Middle frontal gyrus (tissue), 1 donor: ENCODE data around the gene STAMBPL1.
A peak's percentile ranks its signal among the peaks of the same experiment; 100 is the strongest.

Experiments
- DNase-seq: peaks from one replicate; pipeline ENCODE4 v3.0.0-alpha.2; 2015; ENCODE audit warnings: low spot score; ENCODE audit errors: extremely low spot score

The STAMBPL1 gene

DNA sequence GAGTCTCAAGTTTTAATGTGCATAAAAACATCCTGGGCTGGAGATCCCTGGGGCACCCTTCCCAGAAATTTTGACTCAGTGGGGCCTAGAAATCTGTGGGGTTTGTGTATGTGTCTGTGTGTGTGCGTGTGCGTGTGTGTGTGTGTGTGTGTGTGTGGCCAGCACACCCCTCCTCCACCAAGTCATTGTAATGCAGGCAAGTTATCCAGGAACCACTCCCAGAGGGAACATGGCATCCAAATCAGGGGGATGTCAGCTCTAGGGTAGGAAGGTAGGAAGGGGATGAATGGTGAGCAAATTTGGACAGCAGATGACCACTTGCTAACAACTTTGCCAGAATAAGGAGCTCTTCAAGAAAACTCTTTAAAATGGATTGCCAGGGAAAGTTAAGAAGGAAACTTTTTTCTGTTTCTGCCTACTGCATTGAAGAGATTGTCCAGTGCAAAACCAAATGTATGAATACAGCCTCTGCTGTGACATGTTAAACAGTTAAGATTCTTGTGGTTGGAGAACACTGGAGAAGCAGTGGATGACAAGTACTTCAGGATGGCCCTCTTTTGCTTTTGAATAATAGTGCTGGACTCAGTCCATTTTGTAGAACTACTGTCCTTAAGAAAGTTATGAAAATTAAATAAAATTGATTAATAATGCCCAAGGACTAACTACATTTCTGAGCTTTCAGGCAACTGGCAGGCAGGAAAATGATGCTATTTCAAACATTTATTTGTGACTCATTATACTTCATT, 12.3 kb downstream of the STAMBPL1 start:
- no peak for DNase-seq

DNA sequence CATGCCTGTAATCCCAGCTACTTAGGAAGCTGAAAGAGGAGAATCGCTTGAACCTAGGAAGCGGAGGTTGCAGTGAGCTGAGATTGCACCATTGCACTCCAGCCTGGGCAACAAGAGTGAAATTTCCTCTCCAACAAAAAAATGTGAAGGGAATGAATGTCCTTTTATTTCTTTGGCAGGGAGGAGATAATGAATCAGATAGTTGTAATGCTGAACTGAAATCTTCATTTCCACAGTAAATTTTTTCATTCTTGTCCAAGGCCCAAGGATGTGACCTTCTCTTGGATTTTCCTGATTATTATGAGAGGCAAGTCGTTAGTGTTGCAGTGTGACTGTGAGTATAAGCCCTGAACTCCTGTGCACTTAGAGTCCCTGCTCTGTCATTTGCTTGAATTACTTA, 13.6 kb downstream of the STAMBPL1 start:
- no peak for DNase-seq

DNA sequence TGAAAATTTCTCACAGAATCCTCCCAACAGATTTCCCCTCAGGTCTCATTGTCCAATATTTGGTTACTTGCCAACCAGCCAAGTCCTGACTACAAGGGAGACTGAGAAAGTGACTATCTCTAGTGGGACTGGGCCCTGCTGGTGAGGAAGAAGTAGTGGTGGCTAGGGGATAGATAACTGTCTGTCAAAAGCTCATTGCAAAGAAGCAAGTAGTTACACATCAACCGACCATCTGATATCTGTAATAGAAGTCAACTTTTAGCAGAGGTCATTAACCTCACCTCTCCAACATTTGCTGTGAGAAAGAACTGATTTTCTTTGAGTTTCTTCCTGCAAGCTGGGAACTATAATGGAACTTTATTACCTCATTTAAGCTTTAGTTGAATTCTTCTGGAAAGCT, 15.2 kb downstream of the STAMBPL1 start:
- DNase-seq = no peak

DNA sequence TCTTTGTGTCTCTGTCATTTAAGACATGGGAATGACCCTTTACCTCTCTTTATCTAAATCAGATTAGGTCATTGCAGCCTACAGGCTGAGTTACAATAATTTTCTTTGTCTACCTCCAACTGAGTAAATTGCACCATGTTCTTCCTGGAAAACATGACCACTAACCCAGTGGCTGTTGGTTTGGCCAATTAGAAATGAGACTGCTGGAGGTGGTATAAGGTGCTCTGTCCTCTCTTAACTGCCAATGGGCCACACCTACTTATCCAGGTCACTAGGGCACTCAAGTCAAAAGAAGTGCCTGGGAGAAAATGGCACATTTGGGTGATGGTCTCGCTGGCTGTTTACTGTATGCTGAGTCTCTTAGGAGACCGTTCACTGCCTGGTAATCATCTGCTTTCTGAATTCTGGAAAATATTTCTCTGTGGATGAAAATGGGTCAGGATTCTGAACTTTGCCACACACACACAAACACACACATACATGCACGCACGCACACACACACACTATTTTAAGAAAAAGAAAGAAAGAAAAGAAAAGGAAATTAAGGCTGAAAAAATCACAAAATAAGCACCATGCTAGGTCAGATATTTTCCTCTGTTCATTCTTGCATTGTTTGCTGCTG, 16.4 kb downstream of the STAMBPL1 start:
- no peak for DNase-seq

DNA sequence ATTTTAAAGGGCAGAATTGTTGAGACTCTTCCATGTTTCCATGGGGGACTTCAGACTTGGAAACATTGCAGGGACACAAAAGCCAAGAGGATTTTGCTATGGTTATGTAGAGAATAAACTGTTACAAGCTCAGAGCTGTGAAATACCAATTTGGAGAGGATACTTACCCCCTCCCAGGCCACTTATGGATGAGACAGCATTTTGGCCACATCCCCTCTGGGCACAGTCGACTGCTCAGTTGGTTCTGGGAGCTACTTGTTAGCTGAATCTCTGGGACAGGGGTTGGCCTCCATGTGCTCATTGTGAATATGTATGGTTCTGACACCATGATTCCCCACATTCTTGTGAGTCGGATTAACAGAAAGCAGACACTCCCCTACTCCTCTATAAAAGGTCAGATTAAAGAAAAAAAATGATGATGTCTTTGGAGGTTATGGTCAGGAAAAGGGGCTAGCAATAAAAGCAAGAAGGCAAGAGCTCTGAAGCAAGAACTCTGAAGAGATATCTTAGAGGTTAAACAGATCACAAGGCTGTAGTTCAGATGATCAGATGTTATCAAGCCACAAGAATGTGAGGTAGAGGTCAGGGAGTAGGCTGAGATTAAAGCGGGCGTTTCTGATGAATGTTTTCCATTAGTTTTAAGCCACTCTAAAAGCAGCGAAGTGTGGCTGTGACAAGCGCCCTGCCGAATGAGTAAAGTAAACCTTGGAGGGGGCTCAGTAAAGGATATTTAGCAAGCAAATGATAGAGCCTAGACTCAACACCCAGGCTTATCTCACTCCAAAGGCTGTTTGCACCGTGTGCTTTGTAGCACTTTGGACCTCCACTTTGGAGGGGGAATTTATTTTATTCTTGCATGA, 17.2 kb downstream of the STAMBPL1 start:
- DNase-seq = no peak

DNA sequence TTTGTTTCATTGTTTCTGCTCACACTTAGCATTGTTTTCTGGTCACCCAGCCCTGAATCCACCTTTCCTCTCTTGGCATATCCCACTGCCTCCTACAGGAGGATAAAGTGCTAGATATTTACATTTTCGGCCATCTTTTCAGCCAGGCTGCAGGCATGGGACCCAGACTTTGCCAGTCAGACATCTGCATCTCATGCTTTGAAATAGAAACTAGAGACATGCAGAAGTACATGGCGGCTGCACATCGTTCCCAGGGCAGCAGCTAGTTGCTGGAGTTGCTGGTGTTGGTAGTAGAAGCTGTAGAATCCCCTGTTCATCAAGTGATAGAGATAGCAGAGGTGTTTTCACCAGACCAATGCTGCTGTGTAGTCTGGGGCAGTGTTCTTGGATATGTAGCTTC, 18.7 kb downstream of the STAMBPL1 start:
- no peak for DNase-seq

DNA sequence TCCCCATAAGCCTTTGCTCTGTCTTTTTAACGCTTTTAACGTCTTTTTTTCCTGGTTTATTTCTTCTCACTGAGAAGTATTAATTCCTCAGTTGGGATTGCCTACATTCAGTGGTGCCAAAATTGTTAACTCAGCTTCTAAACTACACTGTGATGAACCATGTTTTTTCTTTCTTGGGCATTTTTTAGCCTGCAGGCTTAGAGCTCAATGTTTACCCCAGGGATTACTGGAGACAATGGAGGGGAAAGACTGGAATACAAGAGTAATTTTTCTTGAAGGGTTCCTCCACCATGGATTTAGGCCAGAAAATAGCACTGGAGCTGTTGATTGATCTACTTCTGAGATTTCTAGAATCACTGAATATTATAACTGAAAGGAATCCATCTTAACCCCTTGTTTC, 19.8 kb downstream of the STAMBPL1 start:
- no peak for DNase-seq

DNA sequence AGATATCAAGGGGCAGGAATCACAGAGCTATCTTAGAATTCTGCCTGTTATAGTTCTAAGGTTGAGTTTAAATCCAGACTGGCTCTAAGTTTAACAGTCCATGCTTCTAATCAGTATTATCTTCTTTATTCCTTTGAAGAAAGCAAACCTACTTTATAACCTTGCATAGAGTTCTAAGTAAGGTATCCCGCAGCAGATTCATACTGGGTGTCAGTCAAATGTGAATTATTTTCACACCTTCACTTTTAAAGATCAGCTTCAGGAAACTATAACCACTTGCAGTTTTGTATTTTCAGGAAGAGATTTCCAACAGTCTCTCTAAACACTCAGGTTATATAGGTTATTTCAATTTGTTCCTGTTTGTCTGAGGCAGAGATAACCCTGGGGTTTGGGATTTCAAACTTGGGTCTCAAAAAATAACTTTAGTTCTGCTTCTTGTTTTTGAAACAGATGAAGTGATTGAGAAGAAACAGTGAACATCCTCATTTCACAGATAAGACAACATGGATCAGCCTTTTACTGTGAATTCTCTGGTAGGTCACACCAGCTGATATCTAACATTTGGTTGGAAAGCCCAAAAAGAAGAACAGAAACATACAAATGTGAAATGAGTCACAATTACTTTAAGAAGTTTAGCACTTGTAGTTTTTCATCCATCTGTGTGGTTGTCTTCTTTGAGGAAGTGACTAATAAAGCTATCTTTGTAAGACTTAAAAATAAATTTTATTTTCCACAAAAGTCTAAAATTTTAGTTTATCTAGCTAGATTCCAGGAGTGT, 21.4 kb downstream of the STAMBPL1 start:
- peak; percentile 57 for DNase-seq

DNA sequence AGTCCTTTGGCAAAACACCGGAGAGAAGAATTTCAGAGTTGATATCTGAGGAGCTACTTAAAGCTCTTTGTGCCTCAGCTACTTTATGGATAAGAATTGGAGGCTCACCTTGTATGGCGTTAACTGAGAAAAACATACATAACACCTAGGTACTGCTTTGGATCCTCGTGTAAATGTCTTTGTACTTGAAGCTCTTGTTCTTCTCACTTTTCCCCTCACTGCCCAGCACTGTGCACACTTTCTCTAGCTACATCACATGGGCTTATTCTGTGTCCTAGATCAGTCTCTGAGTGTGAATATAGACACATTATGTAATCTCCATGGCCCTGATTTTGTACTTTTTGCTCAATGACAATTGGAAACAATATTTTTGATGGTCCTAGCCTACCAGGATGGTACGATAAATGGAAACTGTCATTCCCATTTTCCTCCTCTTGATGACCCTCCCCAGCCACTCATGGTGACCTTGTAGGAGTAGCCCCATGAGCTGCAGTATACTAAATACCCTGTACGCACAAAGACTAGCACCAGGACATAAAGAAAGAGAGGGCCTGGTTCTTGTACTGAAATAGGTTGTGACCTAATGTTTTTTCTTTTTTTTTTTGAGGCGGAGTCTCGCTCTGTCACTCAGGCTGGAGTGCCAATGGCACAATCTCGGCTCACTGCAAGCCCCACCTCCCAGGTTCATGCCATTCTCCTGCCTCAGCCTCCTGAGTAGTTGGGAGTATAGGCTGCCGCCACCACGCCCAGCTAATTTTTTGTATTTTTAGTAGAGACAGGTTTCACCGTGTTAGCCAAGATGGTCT, 22.1 kb downstream of the STAMBPL1 start:
- no peak for DNase-seq

DNA sequence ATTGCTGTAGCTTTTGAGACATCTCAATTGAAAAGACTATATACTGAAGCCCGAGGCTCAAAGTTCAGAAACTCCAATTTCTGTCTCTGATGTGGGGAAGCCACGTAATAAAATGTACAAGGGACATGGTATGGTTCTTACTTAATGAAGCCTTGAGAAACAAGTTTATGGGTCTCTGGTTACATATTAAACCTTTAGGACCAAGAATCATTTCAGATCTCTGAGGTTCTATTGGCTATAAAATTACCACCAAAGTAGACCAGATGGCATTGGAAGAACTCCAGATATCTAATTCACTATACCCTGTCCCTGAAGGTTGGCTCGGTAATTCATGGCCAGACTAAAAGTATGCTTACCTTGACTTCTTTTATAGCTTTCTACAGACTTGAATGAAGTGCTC, 23.7 kb downstream of the STAMBPL1 start:
- no peak for DNase-seq

DNA sequence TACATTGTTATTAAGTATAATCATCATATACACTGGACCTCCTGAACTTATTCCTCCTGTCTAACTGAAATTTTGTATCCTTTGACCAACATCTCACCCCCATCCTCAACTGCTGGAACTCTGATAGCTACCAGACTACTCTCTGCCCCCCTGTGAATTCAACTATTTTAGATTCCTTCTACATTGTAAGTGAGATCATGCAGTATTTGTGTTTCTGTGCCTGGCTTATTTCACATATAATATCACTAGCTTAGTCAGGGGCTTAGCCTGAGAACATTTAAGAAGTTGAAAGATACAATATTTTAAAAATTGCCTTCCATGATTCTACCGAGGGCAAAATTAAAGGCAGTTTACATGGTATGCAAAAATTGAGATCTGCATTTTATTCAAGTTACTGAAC, 26.9 kb downstream of the STAMBPL1 start:
- no peak for DNase-seq

DNA sequence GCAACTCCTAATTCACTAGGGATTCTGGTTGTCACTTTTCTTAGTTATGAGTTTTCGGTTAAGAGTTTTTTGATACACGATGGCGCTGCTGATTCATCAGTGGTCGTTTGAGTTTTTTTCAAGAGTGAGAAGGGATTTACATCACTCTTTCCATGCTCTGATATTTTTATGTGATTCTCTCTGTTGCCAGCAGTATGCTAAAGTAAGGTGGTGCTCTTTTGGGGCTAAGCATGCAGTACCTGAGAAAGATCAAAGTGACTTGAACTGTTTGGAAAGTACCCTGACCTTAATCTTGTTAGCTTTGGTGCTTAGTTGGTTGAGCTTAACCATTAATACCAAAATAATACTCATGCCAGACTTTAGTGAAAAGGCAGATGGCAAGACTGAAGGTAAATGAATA, 28.1 kb downstream of the STAMBPL1 start:
- DNase-seq = no peak

DNA sequence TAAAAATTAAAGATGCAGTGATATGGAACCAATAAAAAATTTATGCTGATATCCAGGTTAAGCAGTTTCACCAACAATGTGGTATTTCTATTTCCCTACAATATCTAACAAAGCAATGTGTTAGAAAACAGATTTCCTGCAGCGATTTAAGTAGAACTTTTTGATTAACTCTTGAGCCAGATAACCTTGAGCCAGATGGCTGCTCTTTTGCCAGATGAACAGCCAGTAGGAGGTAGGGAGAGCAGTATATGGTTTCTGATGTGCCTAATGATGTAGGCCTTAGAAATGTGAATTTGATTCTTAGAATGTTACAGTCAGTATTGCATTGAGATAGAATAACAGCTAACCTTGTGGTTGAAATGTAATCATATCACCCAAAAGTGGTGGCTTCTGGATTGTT, 31.1 kb downstream of the STAMBPL1 start:
- DNase-seq = no peak

DNA sequence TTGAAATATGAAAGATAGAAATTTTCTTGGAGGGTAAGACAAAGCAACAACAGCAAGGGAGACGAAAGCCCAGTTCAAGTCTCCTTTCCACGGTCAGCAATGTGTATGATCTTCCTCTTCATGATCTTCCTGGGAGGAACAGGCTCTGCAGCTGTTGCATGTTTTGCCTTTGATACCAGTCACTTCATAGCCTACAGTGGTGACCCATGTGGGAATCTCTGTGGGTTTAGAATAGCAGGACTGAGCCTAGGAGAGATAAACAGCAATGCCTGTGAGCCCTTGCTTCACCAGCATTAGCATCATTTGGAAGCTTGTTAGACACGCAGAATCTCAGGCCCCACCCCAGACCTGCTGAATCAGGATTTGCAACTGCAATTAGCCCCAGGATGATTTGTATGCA, 31.8 kb downstream of the STAMBPL1 start:
- DNase-seq = no peak

DNA sequence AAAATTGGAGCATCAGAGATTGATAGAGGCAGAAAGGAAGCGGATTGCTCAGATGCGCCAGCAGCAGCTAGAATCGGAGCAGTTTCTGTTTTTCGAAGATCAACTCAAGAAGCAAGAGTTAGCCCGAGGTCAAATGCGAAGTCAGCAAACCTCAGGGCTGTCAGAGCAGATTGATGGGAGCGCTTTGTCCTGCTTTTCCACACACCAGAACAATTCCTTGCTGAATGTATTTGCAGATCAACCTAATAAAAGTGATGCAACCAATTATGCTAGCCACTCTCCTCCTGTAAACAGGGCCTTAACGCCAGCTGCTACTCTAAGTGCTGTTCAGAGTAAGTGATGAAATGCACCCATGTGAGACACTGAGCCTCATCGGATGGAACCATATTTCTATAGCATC, 33.1 kb downstream of the STAMBPL1 start:
- no peak for DNase-seq

DNA sequence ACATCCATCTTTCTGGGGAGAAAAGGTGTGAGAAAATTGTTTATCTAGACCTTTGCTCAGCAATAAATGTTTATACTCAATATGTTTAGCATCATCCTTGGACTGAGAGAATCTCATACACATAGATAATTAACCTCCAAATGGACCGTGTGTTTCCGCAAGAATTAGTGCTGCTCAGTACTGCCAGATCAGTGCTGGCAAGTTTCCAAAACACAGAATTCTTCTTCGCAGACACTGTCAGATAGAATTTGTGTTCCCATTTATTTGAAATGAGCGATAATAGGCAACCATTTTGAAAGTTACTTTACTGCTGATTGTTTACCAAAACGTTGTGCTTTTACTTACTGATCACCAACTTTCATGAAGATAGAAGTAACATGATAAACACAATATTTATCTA, 33.7 kb downstream of the STAMBPL1 start:
- no peak for DNase-seq

DNA sequence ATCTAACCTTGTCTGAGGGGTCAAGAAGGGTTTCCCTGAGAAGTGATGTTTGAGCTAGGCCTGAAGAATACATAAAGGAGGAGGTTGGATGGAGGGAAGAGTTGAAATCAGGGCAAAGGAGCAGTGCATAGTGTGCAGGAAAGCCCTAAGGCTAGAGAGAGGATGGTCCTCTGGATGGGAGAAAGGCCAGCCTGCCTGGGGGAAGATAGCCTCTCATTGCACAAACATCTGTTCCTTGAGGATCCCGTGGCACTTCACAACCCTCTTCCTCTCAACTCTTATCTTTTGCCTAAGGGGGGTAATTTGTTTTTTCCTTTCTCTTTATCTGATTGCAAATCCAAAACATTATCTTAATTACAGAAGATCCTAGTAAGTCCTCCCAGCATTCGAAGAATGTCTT, 35.7 kb downstream of the STAMBPL1 start:
- no peak for DNase-seq

DNA sequence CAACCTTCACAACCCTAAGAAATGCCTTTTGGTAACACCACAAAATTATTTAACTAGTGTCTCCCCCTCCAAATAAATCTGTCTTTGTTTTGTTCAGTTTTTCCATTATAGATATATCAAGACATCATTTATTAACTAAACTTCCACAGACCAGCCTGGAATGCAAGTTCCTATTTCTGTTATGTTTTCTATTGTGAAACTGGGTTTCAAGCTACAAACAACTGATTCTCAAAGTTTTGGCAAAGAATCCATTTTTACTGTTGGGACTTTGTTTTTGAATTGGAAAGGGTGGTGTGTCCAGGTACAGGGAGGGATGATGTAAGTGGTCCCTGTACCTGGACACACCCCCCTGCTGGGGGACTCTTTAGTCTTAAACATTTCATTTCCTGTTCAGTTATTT, 36.2 kb downstream of the STAMBPL1 start:
- DNase-seq = no peak

DNA sequence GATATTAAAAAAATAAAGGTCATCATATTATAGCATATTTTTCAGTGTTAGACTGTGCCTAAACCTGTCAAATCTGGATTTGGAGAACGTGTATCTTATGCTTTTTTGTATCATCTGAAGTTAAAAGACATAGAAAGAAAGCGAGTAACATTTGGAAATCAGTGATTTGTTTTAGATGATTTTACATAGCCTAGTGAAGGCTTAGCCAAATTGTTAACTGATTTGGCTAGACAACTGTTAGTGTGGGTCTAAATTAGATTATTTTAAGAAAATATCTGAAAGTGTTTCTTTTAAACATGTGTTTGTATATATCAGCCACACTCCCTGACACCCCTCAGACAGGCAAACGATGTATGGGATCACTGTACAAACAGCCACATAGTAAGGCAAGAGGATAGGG, 36.9 kb downstream of the STAMBPL1 start:
- DNase-seq = no peak

DNA sequence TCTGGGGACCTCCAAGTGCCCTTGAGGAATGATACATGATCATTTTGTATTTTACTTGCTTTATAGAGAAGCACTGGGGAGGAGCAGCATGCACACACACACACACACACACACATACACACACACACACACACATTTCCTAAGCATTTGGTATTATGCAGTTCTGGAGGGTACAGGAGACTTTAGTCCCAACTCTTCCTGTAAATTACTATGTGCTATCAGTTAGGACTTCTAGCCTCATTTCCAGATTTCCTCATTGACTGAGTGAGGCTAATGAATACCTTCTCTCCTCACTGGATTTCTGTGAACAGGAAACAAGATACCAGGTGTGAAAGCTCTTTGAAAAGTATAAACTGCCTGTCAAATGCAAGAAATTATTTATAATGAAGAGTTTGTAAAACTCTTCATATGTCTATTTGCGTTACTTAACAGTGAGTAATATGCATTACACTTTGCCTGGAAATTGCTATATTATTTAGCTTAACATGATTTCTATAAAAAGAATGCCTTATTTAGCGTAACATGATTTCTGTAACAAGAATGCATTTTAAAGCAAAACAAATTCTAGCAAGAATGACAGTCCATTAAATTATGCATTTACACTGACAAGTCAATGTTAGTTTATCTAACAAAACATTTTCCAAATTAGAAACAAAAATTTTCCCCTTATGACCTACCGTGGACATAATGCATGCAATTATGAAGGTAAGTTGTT, 38.3 kb downstream of the STAMBPL1 start:
- no peak for DNase-seq
